Activated CD4-positive, CD25-positive, alpha-beta regulatory T cell treated with anti-CD3 and anti-CD28 coated beads, Interleukin-2, amount 50 U/mL, for 24 hours (primary cell): ENCODE results near the gene SUGCT.
"Not testable (repeated sequence)": the region's sequence is repeated elsewhere in the genome, so short reads cannot be mapped to it uniquely, and the experiment has no call there.

ENCODE experiments used
- ATAC-seq, 2 donors: fragments of 150-1000 bp; cut with Tn5 transposase; one replicate each; pipeline ENCODE4 v1.10.0; 2021; ENCODE audit warnings: mild to moderate bottlenecking in 1 of 2, moderate library complexity in 1 of 2

Gene SUGCT

DNA sequence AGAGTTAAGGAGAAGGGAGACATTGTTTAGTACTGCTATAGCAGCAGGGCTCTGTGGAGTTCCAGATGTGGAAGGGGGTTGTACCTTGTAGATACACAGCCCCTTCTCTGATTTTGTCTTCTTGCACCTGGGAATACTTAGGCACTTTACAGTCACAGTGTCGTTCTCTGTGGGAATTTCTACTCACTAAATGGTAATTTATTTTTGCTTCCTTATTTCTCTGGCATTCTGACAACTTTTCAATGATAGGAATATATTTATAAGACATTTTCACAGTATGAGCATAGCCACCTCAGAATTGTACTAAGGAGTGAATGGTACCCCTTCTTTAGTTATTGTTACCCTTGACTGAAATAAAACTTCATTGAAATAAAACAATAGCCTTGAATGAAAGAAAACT is 132.8 kb downstream of the SUGCT start:
- ATAC-seq, result no peak

DNA sequence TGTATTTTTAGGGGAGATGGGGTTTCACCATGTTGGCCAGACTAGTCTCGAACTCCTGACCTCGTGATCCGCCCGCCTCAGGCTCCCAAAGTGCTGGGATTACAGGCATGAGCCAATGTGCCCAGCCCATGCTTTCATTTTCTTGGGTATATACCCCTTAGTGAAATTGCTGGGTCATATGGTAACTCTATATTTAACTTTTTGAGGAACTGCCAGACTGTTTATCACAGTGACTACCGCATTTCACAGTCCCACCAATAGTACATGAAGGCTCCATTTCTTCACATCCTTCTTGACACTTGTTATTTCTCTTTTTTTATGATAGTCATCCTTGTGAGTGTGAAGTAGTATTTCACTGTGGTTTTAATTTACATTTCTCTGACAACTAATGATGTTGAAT is 134.0 kb downstream of the SUGCT start:
- not testable (repeated sequence) for ATAC-seq

DNA sequence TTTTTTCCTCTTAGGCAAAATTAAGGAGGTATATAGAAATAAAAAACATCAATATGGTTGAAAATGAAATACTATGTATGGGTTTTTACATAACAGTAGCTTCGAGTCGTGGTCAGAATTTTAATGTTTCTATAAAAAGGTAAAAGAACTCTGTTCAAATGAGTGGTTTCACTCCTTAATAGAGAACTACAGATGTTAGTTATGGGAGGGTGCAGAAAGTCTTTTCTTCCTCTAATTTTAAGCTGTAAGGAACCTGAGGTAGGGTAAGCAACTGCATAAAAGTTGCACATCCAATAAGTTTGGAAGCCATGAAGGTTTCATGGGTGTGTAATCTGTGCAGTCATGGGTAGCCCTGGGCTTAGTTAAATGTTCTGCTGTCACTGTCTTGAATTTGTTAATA is 141.3 kb downstream of the SUGCT start:
- ATAC-seq, result no peak

DNA sequence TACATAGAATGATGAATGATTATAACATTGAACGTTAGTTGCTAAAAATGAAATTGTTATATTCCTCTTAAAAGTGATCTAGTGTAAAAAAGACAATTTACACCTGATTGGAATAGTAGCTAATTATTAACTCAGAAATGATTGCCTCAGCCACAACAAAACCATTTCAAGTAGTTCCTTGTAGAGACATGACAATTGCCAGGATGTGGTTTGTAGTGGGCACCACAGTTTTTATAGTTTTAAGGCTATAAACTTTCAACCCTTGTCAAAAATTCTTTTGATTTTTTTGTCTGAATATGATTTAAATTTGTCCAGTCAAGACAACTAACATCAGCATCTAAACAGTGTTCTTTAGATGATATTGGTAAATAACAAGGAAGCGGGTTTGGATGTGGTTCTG is 145.2 kb downstream of the SUGCT start:
- ATAC-seq, result no peak

DNA sequence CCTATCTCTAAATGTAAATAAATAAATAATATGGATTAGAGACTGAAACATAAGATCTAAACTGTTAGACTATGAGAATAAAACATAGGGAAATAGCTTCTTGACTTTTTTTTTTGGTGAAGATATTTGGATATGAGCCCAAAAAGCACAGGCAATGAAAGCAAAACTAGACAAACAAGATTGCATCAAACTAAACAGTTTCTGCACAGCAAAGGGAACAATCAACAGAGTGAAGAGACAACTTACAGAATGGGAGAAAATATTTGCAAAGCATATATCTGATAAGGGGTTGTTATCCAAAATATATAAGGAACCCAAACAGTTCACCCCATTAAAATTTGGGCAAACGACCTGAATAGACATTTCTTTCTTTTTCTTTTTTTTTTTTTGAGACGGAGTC is 148.1 kb downstream of the SUGCT start:
- ATAC-seq, result no peak

DNA sequence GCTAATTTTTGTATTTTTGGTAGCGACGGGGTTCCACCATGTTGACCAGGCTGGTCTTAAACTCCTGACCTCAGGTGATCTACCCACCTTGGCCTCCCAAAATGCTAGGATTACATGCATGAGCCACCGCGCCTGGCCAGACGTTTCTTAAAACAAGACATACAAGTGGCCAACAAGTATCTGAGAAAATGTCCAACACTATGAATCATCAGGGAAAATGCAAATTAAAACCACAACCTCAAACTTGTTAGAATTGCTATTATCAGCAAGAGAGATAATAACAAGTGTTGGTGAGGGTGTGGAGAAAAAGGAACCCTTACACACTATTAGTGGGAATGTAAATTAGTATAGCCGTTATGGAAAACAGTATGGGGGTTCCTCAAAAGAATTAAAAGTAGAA is 148.6 kb downstream of the SUGCT start:
- no peak for ATAC-seq

DNA sequence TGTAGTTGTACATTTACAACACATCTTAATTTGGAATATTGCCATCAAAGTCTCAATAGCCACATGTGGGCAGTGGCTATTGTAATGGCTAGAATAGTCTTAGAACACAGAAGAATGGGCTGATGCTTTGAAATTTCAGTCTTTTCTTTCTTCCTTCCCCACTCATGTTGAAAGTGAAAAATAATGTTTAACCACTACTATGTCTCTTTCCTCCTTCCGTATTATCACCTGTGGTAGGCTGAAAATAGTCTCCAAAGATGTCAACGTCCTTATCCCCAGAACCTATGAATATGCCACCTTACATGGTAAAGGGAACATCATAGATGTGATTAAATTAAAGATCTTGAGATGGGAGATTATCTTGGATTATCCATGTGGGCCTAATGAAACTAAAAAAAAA is 154.0 kb downstream of the SUGCT start:
- ATAC-seq, result no peak

DNA sequence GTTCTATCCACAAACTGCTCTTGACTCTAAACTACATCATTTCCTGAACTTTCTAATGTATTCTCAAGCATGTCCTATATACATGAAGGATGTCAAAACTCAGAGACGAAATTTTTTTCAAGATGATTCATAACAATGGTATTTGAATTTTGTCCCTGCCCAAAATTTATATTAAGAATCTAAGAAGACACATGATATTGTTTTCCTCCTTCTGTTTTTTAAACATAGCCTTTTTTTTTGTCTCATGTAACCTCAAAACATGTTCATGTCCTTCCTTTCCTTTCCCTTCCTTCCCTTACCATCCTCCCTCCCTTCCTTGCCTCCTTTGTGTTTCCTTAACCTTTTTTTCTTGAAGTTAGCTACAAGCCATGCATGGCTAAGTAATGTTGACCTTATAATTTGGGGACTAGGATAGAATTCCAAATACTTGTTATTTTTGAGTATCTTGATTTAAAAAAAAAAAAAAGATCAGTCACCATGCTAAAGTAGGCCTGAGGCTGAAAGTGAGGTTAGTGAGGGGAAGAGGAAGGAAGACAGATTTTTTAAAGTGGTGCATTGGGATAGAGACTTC is 163.0 kb downstream of the SUGCT start:
- no peak for ATAC-seq

DNA sequence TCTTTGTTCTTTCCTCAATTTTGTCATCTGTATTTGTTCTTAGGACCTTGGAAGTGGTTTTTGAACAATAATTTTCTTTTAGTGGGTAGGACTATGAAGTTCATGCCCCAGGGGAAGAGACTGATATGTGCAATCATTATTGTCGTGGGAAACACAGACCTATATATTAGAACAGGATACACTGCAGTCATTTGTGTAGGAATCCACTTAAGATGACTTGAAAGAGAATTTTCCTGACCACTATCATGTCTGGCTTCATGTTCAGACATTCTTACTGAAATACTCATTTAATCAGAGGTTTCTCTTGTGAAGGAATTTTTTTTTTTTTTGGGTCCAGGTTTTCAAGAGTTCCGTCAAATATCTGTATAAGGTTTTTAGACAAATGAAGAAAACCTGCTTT is 163.6 kb downstream of the SUGCT start:
- no peak for ATAC-seq

DNA sequence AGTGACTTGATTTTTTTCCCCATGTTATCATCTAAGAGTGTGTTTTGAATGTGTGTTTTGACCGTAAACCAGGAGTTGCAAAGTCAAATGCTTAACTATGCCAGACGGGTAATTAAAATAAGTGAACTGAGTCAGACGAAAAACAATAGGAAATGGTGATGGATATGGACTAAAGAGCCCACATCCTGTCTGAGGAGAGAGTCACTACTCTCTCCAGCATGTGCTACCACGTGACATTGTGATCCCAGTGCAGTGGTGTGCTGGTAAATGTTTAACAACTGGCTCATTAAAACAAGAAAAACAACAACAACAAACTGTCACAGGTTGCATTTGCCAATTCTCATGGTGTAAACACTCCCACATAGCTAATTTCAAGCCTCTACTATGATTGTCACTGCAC is 164.3 kb downstream of the SUGCT start:
- ATAC-seq, result peak in 1 of 2 donors; percentile 33

DNA sequence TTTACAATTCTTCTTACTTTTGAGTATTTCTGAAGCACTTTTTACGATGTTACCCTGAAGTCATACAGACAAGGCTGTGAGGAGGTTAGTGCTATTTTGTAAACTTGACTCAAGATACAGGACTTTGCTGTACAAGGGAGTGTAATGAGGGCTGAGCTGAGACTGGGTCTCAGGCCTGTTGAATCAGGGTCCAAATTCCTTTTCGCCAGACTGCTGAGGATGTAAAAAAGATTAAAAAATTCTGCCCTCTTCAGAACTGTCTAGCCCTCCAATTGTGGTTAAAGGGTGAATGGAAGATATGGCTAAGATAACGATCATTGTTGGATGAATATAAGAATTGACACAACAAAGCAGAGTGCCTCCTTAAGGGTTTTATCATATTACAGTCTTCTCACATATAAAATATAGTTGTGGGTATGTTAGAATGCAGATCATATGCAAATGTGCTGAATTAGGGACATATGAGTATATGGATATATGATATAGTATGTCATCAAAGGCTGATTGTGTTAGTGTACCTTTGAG is 165.4 kb downstream of the SUGCT start:
- ATAC-seq, result no peak

DNA sequence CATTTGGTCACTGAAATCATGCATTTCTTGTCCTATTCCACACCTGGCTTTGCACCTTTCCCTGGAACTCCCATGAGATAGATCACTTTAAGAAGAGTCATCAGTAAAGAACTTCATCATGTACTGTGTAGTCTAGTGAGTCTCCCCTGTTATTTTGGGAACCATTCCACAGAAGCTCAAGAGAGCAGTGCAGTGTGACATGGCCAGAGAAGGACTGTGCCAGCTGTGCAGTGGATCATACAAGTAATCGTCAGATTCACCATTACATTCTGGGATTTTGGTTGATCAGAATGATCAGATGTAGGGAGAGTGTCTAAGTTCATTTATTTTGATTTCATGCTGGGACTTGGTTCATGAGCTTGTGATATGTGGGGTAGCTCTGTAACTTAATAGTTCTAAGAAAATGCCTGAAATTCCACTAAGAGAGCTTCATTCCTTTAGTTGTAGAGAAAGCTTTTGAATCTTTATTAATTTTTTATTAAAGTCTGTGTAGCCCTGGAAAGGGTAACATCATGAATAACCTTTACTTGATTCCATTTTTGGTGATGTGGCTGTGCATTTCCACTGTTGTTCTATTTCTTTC is 166.8 kb downstream of the SUGCT start:
- ATAC-seq, result no peak

DNA sequence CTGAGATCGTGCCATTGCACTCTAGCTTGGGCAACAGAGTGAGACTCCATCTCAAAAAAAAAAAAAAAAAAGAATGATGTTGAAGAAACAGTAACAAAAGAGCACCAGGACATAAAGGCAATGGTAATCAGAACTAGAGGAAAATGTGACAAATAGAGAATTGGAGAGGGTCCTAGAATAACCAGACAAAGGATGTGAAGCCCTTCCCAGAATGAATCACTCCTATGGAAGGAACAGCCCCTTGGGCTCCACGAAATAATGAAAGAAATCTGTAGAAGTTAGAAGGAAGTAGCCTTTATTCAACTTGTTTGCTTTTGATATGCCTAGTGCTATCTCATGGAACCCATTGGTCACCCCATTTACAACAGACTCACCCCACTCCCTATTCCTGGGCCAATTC is 169.2 kb downstream of the SUGCT start:
- ATAC-seq, result no peak

DNA sequence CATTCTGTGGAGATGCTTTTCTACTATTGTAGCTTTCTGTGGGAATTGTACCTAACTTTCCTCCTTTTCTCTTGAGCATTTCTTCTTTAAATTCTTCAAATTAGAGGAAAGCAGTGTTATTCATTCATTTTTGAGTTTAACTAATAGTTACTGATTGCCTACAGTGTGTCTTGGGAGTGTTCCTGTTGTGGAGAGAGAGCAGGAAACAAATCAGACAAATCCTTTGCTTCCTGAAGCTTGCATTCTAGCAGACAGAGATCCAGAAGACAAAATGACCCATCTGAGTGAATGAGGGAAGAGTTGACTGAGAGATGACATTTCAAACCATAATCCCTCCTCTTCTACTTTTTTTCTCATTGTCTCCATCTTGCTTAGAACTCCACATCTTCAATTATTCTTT is 170.4 kb downstream of the SUGCT start:
- no peak for ATAC-seq

DNA sequence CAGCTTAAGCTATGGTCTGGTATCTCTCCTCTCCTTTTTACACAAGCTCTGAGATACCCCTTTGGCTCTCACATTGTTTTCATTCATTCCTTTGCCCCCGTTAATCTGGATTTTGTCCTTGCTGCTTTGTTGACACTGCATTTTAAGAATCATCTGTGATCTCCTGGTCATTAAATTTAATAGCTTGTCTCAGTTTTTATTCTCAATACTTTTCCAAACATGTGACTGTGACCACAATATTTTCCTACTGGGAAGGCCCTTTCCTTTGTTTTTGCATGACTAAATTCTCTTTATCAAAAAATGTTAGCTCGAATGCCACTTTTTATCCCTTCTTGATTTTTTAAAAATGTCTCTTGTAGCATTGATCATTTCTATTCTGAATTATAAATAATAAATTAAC is 171.2 kb downstream of the SUGCT start:
- no peak for ATAC-seq

DNA sequence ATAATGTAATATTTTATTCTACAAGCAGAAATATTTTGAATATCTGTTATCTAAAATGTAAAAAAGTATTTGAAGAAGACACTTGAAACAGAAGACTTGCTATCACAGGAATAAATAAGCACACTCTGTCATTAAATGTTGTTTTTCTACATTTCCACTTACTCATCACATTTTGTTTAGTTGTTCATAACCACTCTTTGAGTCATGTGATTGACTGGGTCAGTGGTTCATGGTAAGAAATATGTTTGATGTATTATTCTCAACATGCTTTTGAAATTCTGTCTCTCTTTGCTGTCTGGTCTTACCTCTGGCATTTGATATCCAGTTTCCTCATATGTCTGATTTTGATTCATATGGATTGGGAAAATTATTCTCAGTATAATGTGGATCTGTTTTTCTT is 171.8 kb downstream of the SUGCT start:
- no peak for ATAC-seq

DNA sequence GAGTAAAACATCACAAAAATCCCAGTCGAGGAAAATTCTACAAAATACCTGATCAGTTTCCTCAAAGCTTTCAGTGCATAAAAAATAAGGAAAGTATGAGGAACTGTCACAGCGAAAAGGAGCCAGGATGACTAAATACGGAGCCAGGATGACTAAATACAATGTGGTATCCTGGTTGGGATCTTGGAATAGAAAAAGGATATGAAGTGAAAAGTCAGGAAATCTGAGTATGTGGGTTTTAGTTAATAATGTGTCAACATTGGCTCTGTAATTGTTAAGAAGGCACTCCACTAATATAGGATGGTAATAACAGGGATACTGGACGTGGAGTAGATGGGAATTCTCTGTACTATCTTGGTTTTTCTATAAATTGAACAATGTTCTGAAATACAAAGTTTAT is 175.5 kb downstream of the SUGCT start:
- no peak for ATAC-seq

DNA sequence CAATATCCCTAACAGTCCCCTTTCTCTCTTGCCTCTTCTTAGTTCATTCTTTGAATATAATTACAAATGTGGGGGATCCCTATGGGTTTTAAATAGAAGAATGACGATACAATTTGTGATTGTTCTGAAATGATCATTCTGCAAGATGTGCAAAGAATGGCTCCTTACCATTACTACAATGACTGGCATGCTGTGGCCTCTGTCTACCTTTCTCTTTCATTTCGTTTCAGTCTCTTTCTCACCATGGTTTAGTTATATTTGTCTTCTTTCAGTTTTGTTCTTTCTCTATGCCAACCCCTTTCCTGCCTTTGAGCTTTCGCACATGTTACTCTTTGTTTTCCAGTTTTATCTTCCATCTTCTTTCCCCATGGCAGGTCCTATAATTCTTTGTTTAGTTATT is 176.5 kb downstream of the SUGCT start:
- ATAC-seq, result peak; percentile 35 to 38

DNA sequence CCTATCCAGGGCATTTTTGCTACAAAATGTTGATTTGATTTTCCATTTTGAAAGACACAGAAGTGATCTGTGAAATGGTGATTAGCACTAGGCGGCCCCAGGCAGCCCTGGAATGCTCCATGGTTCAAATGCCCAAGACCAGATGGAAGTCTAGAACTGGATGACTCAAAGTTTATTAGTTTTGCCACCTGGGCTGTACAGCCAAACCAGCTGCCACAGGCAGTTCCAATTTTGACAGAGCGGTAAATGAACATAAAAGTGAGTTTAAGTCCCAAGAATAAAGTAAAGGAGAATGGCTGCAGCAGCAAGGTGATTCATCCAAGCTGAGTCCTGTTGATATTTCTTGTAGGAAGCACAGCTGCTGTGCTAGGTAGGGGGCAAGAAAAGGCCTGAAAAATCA is 180.5 kb downstream of the SUGCT start:
- no peak for ATAC-seq

DNA sequence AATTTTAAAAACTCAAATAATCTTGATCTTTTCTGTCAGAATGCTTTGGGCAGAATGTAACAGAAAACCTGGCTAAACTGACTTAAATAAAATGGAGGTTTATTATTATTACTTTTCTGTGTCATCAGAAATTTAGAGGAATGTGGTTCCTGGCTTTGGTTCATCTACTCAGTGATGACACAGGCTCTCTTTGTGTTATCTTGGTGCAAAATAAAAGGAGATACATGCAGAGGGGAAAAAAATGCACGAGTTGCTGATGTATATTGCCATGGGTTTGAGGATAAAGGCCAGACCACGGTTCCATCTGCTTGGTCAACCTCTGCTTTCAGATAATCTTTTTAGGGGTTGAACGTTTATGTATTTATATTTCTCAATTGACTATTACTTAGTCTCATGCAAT is 181.4 kb downstream of the SUGCT start:
- no peak for ATAC-seq

DNA sequence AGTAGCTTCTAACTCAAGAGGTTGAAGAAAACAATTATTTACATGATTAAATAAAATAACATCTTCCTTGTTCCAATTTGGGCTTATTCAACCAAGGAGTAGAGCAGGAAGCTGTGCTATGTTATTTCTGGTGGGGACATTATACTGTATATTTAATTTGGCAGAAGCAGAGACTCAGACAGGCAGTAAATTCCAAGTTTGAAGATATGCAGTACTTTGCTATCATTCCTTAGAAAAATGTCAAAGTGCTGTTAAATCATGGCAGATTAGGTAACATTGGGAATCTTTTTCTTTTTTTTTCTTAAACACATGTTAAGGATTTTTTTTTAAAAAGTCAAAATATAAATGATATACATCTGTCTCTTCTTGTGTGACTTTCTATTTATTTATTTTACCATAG is 190.1 kb downstream of the SUGCT start:
- no peak for ATAC-seq

DNA sequence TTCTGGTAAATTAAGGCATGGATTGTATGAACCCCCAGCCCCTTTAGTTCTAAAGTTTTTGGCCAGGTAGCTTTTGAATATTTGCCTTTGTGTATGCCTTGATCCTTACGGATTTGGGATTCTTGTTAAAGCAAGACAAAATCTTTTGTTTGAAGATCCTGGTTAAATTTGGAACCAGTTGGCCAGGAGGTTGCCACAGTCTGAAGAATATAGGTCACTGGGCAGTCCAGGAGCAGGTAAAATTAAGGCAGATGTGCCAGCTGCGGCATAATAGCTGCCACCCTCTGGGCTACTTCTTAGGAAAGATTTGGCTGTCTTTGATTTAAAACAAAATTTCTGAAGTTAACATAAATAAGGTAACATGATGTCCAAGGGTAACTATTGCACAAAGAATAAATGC is 192.3 kb downstream of the SUGCT start:
- ATAC-seq, result no peak

DNA sequence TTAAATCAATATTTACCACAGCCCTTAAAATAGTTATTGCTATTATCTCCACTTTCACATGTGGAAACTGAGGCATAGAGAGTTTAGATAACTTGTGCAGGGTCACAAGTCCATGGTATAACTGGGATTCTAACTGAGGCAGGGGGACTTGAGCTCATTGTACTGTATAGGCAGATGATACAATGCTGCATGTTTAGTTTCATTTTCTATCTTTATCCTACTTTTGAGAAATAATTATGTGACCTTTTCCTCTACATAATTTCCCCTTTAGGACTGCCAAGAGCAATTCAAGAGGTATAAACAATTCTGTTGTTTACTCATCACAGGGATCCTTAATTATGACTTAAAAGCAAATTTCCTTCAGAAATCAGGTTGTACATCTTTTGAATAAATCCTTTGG is 193.1 kb downstream of the SUGCT start:
- no peak for ATAC-seq

DNA sequence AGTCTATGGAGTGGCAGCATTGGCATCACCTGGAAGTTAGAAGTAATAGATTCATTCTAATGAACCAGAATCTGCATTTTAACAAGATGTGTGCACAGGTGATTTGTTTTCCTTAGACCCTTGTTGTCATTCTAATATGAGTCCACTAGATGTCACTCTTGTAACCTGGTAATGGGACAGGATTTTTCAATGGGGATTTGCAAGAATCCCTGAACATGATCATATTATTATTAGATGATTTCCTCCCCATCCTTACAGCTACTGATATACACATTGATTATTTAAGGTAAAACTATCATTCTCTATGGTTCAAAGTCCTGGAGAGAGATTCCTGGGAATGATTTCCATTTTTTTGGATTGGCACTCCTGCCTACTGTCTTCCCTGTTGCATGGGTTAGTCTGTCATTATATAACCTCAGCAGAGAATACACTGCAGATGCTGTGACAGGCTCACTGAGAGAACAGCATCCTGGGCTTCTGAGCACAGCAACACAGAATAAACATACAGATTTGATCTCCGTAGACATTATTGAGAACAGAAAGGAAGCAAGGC is 194.9 kb downstream of the SUGCT start:
- no peak for ATAC-seq

DNA sequence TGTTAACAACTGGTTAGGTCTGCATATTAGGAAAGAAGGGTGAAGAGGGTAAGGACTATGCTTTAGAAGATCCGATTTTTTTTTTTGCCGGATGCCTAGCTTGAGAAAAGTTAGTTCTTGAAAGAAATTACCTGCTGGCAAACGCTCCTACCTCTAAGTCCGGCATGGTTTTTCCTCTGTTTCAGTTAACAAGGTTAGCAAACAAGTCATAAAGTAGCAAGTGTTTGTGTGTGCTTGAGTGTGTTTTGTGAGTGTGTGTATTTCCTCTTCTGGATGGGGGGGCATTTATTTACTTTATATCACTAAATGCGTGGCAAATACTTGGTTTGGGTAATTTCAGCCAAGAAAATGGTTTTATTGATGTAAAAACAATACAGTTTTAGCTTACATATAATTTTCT is 195.6 kb downstream of the SUGCT start:
- no peak for ATAC-seq
